HG03457 (cell line): ENCODE results near the gene ARHGAP8.
"Not testable (repeated sequence)": the region's sequence is repeated elsewhere in the genome, so short reads cannot be mapped to it uniquely, and the experiment has no call there.

ENCODE experiments used
- ATAC-seq: cut with Tn5 transposase; IDR thresholded peaks from one replicate; pipeline ENCODE4 v1.9.1; 2021; ENCODE audit warnings: moderate number of reproducible peaks; ENCODE audit not compliant: unreplicated experiment

The ARHGAP8 gene

GRCh38 chr22:44850946-44851345 is 98.6 kb downstream of the ARHGAP8 start:
- ATAC-seq, result no peak

- not testable (repeated sequence) for ATAC-seq
Measured at GRCh38 chr22:44854641-44855040, 102.3 kb downstream of the ARHGAP8 start.

GRCh38 chr22:44855855-44856254 is 103.5 kb downstream of the ARHGAP8 start:
- ATAC-seq, result no peak

GRCh38 chr22:44858819-44859218 is 106.4 kb downstream of the ARHGAP8 start:
- not testable (repeated sequence) for ATAC-seq

- ATAC-seq, result no peak
Measured at GRCh38 chr22:44859641-44860040, 107.3 kb downstream of the ARHGAP8 start.

DNA sequence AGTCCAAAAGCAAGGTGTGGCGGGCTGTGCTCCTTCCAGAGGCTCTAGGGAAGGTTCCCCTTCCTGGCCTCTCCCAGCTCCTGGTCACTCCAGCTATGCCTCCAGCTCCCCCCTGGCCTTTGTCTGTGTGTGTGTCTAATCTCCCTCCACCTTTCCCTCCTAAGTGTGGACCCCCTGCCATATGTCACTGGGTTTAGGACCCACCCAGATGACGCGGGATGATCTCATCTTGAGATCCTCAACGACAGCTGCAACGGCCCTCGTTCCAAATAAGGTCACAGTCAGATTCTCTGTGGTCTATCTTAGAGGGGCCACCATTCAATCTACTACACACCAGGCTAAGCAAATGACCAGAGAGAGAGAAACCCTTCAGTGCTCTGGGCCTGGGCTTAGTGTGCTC is 107.9 kb downstream of the ARHGAP8 start:
- ATAC-seq, result no peak

GRCh38 chr22:44861245-44861644 is 108.9 kb downstream of the ARHGAP8 start:
- ATAC-seq, result no peak

GRCh38 chr22:44862281-44862680 is 109.9 kb downstream of the ARHGAP8 start:
- ATAC-seq, result no peak

DNA sequence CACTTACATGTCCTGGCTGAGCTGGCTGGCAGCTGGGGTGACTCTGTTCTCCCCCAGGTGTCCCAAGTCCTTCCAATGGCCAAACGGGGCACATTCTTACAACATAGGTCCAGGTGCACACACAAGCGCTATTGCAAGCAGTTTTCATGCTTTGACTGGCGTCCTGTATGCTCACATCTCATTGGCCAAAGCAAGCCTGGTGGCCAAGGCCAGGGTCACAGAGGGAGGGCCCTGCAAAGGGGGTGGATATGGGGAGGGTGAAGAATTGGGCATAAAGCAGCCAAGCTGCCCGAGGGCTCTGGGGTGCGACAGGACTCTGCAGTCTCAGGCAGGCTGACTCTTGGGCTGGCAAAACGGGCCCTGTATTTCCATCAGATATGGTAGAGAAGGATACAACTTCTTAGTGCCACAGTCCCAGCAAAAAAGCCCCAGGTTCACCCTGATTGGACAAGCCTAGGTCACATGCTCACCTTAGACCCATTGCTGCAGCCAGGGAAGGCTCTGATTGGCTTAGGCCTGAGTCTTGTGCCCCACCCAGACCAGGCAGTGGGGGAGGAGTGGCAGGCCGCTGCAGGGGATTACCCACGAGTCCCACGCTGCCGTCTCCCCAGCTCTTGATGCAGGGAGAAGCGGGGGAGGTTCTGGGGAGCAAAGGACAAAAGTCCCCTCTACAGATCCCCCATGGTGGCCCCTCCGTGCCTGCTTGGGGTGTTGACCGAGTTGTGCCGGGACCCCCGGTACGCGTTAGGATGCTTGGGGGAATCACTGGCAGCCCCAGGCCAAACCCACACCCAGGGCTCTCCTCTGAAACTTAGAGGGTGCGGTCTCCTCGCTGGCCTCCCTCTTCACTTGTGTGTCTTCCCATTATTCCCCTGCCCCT is 110.8 kb downstream of the ARHGAP8 start:
- ATAC-seq, result no peak

GRCh38 chr22:44865193-44866057 is 113.0 kb downstream of the ARHGAP8 start:
- ATAC-seq, result no peak

DNA sequence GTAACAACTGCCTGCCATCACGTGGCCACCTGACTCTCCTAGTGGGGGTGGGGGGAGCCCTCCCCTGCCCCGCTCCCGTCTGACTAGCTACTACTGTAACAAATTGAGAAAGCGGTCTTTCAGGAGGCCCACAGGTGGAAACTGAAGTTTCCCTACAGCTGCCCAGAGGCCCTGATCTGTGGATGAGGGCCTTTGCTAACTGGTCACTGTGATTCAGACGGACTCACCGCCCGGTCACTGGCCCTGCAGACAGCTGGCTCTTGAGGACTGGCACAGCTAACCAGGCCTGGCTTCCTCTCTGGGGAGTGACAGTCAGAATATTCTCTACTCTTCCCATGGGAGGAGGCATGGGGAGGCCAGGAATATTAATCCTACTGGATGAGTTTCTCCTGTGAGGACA is 116.8 kb downstream of the ARHGAP8 start:
- no peak for ATAC-seq

GRCh38 chr22:44870021-44870420 is 117.6 kb downstream of the ARHGAP8 start:
- no peak for ATAC-seq

GRCh38 chr22:44871782-44872181 is 119.4 kb downstream of the ARHGAP8 start:
- no peak for ATAC-seq

GRCh38 chr22:44876921-44877320 is 124.5 kb downstream of the ARHGAP8 start:
- no peak for ATAC-seq

- no peak for ATAC-seq
Measured at GRCh38 chr22:44878483-44879300, 126.3 kb downstream of the ARHGAP8 start.

GRCh38 chr22:44879301-44879680 is 126.9 kb downstream of the ARHGAP8 start:
- ATAC-seq, result no peak

DNA sequence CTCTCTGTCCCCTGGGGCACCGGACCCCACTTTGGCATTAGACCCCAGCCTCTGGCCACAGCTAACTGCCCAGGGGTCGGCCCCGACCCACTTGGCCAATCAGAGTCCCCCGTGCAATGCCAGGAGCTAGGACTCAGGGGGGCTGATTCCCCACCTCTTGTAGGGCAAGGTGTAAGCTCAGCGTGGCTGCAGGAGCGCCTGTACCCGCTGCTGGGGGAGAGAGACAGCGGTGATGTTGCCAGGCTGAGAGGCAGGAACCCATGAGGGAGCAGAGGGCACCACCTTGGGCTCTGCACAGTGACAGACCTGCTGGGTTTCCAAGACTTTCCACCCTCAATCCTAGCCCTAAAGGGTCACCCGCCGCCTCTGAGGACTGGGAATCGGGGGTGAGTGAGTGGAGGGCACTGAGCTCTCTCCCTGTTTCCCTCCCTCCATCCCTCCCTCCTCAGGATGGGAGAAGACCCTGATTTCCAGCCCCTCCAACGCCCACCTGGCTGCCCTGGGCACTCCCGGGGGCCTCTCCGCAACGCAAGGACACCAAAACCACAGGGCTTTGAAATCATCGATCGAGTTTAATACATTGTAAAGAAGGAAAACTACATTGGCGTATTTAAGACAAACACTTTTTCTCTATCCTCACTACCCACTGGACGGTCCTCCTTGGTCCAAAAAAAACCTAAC is 128.4 kb downstream of the ARHGAP8 start:
- no peak for ATAC-seq

DNA sequence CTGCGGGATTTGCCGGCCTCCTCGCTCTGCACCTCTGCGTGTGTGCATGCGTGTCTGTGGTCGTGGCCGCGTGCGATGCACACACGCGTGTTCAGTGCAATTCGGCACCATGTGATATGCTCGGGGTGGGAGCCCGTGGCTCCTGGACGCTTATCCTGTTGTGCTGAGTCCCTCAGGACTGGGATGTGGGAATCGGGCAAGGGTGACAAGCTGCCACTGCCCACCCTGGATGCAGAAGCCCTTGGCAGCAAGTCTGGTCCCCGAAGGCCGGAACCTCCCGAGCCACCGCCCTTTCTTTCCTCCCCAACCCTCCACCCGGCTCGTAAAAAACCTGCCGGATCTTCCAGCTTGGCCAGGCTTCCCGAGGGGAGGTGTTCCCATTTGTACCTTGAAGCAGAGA is 129.2 kb downstream of the ARHGAP8 start:
- ATAC-seq, result no peak

DNA sequence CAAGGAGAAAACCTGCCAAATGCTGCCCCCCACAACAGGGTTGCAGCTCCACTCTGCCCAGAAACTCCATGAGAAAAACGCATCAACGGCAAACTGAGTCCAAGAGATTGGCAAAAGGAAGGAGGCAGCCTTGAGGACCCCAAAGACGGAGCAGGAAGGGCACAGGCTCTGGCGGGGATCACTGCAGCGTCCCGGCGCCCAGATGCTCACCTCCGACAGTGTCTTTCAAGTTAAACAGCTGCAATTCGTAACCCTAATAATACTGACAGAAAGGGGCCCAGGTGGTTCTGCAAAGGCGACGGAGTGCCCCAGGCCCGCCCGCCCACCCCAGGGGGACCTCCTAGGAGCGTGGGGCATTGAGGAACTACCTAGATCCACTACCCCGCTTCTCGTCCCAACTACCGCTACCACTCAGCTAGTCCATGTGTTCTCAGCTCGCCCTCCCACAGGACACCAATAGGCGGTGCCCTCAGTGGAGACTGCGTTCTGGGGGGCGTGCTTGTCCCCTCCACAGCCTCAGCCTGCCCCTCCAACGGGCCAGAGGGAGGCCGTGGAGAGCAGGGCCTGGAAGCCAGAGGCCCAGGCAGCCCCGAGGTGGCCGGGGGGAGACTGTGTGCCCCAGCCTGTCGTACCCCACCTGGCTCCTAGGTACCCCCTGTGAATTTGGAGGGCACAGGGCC is 130.0 kb downstream of the ARHGAP8 start:
- no peak for ATAC-seq

DNA sequence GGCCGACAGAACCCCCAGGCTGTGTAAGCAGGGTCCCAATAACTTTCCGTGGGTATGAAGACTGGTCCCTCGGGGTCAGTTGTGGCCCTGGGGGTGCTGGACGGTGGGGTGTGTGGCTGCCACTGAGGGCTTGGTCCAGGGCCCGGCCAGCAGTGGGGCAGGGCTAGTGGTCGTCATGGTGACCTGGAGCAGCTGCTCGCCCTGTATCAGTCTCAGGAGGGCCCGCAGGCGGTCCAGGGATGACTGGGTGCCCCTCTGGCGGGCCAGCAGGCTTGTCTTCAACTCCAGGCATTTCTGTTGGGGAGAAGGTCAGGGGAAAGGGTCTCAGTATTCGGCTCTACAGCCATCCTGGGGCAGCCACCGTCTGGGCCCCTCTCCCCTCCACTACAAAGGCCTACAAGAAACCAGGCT is 130.6 kb downstream of the ARHGAP8 start:
- no peak for ATAC-seq
